Measurements from ENCODE around the gene PLXNB3. TPM values are rescaled to one million over a fixed set of nuclear protein-coding genes. Genes with fewer than 3 reads are reported as not detected.
"Not testable (repeated sequence)": the region's sequence is repeated elsewhere in the genome, so short reads cannot be mapped to it uniquely, and the experiment has no call there.

Gene PLXNB3
- total RNA-seq, 1 donor from 2014 or later: 4.3 TPM

DNA sequence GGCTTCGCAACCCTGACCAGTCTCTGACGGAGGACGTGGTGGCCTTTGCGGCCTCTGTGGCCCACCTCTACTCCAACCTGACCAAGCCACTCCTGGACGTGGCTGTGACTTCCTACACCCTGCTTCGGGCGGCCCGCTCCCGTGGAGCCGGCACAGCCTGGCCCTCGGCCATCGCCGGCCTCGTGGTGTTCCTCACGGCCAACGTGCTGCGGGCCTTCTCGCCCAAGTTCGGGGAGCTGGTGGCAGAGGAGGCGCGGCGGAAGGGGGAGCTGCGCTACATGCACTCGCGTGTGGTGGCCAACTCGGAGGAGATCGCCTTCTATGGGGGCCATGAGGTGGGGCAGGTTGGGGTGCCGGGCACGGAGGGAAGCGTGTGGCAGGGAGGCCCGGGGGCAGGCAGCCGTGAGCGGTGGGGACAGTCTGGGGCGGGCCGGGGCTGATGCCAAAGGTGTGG is 38.2 kb upstream of the PLXNB3 start:
- Mint-ChIP-seq H3K4me1 (peaks cover 18% of the 10 kb centered on the region), H3K9me3 (peaks cover 4% of the 10 kb centered on the region), H3K27me3 (ENCODE audit: low read depth) (no peaks in the 10 kb centered on the region), H3K36me3 (peaks cover 7% of the 10 kb centered on the region), H3K27ac (no peak overlapping the region), H3K4me3 (peak overlapping the region; percentile 37)
- DNase-seq (ENCODE audit: low spot score in 2 of 2, unreplicated experiment in 2 of 2): no peak
- TF ChIP-seq, protein P1, sequence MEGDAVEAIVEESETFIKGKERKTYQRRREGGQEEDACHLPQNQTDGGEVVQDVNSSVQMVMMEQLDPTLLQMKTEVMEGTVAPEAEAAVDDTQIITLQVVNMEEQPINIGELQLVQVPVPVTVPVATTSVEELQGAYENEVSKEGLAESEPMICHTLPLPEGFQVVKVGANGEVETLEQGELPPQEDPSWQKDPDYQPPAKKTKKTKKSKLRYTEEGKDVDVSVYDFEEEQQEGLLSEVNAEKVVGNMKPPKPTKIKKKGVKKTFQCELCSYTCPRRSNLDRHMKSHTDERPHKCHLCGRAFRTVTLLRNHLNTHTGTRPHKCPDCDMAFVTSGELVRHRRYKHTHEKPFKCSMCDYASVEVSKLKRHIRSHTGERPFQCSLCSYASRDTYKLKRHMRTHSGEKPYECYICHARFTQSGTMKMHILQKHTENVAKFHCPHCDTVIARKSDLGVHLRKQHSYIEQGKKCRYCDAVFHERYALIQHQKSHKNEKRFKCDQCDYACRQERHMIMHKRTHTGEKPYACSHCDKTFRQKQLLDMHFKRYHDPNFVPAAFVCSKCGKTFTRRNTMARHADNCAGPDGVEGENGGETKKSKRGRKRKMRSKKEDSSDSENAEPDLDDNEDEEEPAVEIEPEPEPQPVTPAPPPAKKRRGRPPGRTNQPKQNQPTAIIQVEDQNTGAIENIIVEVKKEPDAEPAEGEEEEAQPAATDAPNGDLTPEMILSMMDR (IDR thresholded peaks at IDR 0.05; ENCODE audit: unreplicated experiment): no peak

DNA sequence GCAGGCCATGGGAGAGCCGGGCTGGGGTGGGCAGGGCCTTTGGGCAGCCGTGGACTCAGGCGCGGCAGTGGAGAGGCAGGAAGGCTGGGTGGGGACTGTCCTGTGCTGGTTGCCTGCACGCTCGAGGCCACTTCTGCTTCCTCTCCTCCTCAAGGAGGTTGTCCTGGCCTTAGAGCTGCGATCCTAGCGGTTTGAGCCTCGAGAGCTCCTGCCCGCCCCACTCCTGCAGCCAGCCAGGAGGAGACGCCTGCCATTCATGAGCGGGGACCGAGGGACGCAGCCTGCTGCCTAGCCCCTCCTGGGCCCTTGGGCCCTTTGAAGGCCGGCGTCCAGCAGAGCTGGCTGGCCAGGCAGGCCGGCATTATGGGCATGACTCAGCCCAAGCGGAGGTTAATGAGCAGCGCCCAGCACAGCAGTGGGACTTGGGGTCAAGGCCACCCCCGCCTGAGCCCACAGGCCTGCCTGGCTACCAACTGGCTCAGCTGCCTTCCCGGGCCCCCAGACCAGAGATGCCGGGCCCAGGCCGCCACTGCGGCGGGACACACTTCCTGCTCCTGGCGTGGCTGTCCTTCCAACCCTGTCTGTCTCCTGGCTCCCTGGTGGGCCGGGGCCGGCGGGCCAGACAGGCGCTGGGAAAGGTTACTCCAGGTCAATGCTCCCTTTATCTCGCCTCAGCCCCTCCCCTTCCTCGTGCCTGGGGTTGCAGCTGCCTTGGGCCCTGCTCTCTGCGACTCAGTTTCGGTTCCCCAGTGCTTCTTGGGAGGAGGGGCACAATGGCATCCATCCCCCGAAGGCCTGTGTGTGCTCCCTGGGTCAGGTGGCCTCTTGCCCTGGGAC is 37.5 kb upstream of the PLXNB3 start:
- peak overlapping the region; percentile 49 for H3K4me3 Mint-ChIP-seq
- peaks cover 18% of the 10 kb centered on the region for H3K4me1 Mint-ChIP-seq
- H3K9me3 Mint-ChIP-seq: peaks cover 9% of the 10 kb centered on the region
- H3K27ac Mint-ChIP-seq: no peak overlapping the region
- H3K27me3 Mint-ChIP-seq (ENCODE audit: low read depth): no peaks in the 10 kb centered on the region
- TF ChIP-seq, protein P1 (IDR thresholded peaks at IDR 0.05; ENCODE audit: unreplicated experiment): no peak
- DNase-seq (ENCODE audit: low spot score in 2 of 2, unreplicated experiment in 2 of 2): no peak
- peaks cover 12% of the 10 kb centered on the region for H3K36me3 Mint-ChIP-seq

DNA sequence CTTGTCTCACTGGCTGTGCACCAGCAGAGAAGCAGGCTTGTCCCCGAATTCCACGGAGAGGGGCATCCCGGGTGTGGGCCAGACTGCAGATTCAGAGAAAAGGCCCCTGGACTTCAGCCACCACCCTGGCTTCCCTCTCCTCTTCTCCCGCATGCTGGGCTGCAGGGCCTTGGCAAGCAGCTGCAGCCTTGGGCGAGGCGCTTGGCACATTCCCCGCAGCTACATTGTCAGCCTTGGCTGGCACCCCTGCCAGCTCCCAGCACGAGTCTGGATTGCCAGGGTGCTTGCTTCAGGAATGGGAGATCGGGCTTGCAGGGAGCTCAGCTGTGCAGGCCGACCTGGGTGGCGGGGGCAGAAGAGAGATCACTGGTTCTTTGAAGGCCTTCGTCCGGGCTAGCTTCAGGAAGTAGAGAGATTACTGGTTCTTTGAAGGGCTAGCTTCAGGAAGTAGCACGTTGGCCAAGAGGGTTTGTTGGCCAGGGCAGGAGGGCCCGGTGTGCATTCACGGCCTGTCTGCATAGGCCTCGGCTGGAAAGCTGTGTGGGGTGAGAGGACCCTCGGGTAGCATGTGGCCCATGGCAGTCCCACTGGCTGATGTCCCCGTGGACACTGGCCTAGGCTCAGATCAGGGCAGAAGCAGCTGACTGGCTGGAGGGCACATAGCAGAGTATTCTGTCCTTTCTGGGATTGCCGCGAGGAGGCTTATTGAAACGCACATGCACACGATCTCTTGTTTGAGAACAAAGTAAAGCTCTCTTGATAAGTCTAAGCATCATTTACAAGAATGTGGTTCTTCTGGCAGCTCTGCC is 36.7 kb upstream of the PLXNB3 start:
- TF ChIP-seq, protein P1 (IDR thresholded peaks at IDR 0.05; ENCODE audit: unreplicated experiment): no peak
- H3K9me3 Mint-ChIP-seq: peaks cover 15% of the 10 kb centered on the region
- peaks cover 17% of the 10 kb centered on the region for H3K36me3 Mint-ChIP-seq
- H3K4me1 Mint-ChIP-seq: peaks cover 13% of the 10 kb centered on the region
- DNase-seq (ENCODE audit: low spot score in 2 of 2, unreplicated experiment in 2 of 2): no peak
- H3K4me3 Mint-ChIP-seq: peak overlapping the region; percentile 49
- H3K27me3 Mint-ChIP-seq (ENCODE audit: low read depth): no peaks in the 10 kb centered on the region
- H3K27ac Mint-ChIP-seq: no peak overlapping the region

DNA sequence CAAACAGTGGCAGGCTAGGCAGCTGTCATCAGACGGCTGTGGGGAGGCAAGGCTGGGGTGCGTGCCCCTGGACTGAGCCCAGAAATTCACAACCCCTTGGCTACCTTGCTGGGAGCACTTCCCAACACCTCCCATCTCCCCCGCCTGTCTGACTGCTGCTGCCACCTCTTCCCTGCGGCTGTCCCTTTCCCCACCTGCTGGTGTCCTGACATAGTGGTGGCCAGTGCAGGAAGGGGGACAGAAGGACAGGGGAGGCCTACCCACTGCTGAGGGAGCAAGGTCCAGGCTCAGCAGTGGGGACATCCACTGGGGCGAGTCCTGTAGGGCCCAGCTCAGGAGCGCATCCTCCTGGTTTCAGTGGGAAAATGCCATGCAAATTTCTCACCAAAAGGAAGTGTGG is 36.0 kb upstream of the PLXNB3 start:
- Mint-ChIP-seq H3K27ac (no peak overlapping the region), H3K27me3 (ENCODE audit: low read depth) (no peaks in the 10 kb centered on the region), H3K4me3 (no peak overlapping the region), H3K4me1 (peaks cover 13% of the 10 kb centered on the region), H3K36me3 (peaks cover 17% of the 10 kb centered on the region), H3K9me3 (peaks cover 15% of the 10 kb centered on the region)
- TF ChIP-seq, protein P1 (IDR thresholded peaks at IDR 0.05; ENCODE audit: unreplicated experiment): no peak
- no peak for DNase-seq (ENCODE audit: low spot score in 2 of 2, unreplicated experiment in 2 of 2)

DNA sequence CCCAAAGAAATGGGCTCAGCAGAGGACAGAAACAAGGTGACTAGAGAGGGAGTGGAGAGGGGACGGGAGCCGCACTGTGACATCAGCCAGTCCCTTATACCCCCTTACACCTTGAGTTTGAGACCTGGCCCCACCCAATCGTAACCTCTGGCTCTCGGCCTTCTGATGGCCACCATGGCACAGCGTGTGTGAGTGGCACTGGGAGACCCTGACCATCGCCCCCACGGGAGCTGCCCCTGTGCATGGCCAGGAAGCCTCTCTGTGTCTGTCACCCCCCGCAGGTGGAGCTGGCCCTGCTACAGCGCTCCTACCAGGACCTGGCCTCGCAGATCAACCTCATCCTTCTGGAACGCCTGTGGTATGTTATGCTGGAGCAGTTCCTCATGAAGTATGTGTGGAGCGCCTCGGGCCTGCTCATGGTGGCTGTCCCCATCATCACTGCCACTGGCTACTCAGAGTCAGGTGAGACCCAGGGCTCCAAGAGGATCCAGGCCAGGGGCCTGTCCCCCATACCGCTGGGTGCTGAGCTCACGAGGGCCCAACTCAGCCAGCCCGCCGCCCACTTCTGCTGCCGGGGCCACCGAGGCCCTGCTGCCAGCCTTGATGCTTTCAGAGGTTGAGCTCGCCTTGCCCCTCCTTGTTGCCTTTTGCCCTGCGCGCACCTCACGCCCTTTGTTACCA is 35.0 kb upstream of the PLXNB3 start:
- no peak for DNase-seq (ENCODE audit: low spot score in 2 of 2, unreplicated experiment in 2 of 2)
- Mint-ChIP-seq H3K36me3 (peaks cover 17% of the 10 kb centered on the region), H3K9me3 (peaks cover 15% of the 10 kb centered on the region), H3K4me3 (no peak overlapping the region), H3K27me3 (ENCODE audit: low read depth) (no peaks in the 10 kb centered on the region), H3K4me1 (peaks cover 13% of the 10 kb centered on the region), H3K27ac (no peak overlapping the region)
- TF ChIP-seq, protein P1 (IDR thresholded peaks at IDR 0.05; ENCODE audit: unreplicated experiment): no peak

DNA sequence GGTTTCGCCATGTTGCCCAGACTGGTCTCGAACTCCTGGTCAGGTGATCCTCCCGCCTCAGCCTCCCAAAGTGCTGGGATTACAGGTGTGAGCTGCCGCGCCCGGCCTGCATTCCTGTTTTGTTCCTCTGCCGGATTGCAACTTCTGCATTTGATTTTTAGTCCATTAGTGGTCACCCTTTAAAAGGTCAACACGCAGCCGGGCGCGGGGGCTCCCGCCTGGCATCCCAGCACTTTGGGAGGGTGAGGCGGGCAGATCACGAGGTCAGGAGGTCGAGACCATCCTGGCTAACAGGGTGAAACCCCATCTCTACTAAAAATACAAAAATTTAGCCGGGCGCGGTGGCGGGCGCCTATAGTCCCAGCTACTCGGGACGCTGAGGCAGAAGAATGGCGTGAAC is 33.9 kb upstream of the PLXNB3 start:
- not testable (repeated sequence) for DNase-seq (ENCODE audit: low spot score in 2 of 2, unreplicated experiment in 2 of 2); H3K4me3 Mint-ChIP-seq; H3K27me3 Mint-ChIP-seq (ENCODE audit: low read depth); H3K27ac Mint-ChIP-seq
- H3K9me3 Mint-ChIP-seq: peaks cover 21% of the 10 kb centered on the region
- H3K4me1 Mint-ChIP-seq: peaks cover 13% of the 10 kb centered on the region
- H3K36me3 Mint-ChIP-seq: peaks cover 23% of the 10 kb centered on the region
